HFFc6 (cell line): Measurements from ENCODE around the gene LPAR5. TPM values are rescaled to one million over a fixed set of nuclear protein-coding genes. Genes with fewer than 3 reads are reported as not detected.
A peak's percentile ranks its signal among the peaks of the same experiment; 100 is the strongest.

Source experiments
- DNase-seq: peaks from one replicate; pipeline ENCODE4 v3.0.0-alpha.2; 2018
- H3K27ac Mint-ChIP-seq: 2 replicates; pipeline ENCODE4 v1.8.0; 2020; ENCODE audit warnings: mild to moderate bottlenecking, mixed read lengths
- H3K27me3 Mint-ChIP-seq: 2 replicates; pipeline ENCODE4 v1.8.0; 2021; ENCODE audit warnings: mild to moderate bottlenecking, moderate library complexity, mixed read lengths; ENCODE audit not compliant: insufficient read depth
- H3K36me3 Mint-ChIP-seq: 2 replicates; pipeline ENCODE4 v1.8.0; 2021; ENCODE audit warnings: low read depth, mixed read lengths
- H3K4me1 Mint-ChIP-seq: 2 replicates; pipeline ENCODE4 v1.8.0; 2020; ENCODE audit warnings: low read depth, mixed read lengths
- H3K4me3 Mint-ChIP-seq: 2 replicates; pipeline ENCODE4 v1.8.0; 2020; ENCODE audit warnings: mild to moderate bottlenecking, moderate library complexity, mixed read lengths
- H3K9me3 Mint-ChIP-seq: 2 replicates; pipeline ENCODE4 v1.8.0; 2020; ENCODE audit warnings: mild to moderate bottlenecking, mixed read lengths
- total RNA-seq, 6 experiments: library from RNA; stranded (reverse); fragmentation: NEBNext Ultra II Directional; extraction: Animal tissue kit (Norgen Biotek cat#: 25700); gene quantifications; 2 replicates in 1 of 6; 3 replicates in 5 of 6; pipeline ENCODE4 v1.2.3, GENCODE V29; 2021
- TF ChIP-seq, protein P1 (sequence below): fragments of 200-600 bp; sonication (generic); IDR thresholded peaks from 2 replicates; pipeline ENCODE4 v1.5.0; 2021; ENCODE audit warnings: antibody characterized with exemption, mild to moderate bottlenecking

Gene LPAR5
- total RNA-seq, 6 experiments from 2014 or later, result not detected

DNA sequence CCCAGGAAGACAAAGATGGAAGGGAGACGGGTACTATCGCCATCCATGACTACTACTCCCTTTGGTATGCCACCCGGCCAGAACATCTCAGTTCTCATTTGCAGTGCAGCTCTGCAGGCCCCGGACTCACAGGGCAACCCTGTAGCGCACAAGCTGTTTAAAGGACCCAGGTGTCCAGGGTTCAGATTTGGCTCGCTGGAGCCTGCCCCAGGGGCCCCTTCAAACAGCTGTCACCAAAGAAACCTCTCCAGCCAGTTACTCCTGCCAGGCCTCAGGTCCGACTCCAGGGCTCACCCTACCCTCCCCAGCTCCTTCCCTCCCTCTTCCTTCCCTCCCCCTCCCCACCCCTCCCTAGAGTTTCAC is 23.1 kb downstream of the LPAR5 start:
- Mint-ChIP-seq H3K27me3 (no peaks in the 10 kb centered on the region; the same call in none of the 2 replicates), H3K27ac (peak overlapping the region; percentile 74), H3K4me3 (peak overlapping the region; percentile 65; the same call in 1 of the 2 replicates), H3K4me1 (peaks cover 29% of the 10 kb centered on the region), H3K9me3 (no peaks in the 10 kb centered on the region), H3K36me3 (no peaks in the 10 kb centered on the region)
- TF ChIP-seq, protein P1, sequence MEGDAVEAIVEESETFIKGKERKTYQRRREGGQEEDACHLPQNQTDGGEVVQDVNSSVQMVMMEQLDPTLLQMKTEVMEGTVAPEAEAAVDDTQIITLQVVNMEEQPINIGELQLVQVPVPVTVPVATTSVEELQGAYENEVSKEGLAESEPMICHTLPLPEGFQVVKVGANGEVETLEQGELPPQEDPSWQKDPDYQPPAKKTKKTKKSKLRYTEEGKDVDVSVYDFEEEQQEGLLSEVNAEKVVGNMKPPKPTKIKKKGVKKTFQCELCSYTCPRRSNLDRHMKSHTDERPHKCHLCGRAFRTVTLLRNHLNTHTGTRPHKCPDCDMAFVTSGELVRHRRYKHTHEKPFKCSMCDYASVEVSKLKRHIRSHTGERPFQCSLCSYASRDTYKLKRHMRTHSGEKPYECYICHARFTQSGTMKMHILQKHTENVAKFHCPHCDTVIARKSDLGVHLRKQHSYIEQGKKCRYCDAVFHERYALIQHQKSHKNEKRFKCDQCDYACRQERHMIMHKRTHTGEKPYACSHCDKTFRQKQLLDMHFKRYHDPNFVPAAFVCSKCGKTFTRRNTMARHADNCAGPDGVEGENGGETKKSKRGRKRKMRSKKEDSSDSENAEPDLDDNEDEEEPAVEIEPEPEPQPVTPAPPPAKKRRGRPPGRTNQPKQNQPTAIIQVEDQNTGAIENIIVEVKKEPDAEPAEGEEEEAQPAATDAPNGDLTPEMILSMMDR, result no peak
- peak; percentile 7 for DNase-seq

DNA sequence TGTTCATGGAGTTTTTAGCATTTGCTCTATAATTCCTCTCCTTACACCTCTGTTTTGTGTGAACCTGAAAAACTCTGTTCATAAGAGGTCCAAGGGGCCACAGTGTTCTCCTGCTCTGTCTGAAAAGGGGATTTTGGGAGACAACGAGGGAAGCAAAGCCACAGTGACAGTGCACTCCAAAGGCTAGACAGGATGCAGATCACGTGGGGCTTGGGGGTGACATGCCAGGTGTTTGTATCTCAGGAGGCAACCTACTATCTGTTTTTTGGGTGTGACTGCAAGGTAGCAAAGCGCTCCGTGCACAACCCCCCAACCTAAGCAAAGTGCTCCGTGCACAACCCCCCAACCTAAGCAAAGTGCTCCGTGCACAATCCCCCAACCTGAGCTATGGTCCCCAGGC is 23.5 kb downstream of the LPAR5 start:
- Mint-ChIP-seq H3K27ac (no peak overlapping the region; the same call in 1 of the 2 replicates), H3K27me3 (no peaks in the 10 kb centered on the region; the same call in 1 of the 2 replicates), H3K4me3 (no peak overlapping the region; the same call in 1 of the 2 replicates), H3K36me3 (no peaks in the 10 kb centered on the region), H3K9me3 (no peaks in the 10 kb centered on the region), H3K4me1 (peaks cover 29% of the 10 kb centered on the region)
- no peak for DNase-seq
- TF ChIP-seq, protein P1, result no peak

DNA sequence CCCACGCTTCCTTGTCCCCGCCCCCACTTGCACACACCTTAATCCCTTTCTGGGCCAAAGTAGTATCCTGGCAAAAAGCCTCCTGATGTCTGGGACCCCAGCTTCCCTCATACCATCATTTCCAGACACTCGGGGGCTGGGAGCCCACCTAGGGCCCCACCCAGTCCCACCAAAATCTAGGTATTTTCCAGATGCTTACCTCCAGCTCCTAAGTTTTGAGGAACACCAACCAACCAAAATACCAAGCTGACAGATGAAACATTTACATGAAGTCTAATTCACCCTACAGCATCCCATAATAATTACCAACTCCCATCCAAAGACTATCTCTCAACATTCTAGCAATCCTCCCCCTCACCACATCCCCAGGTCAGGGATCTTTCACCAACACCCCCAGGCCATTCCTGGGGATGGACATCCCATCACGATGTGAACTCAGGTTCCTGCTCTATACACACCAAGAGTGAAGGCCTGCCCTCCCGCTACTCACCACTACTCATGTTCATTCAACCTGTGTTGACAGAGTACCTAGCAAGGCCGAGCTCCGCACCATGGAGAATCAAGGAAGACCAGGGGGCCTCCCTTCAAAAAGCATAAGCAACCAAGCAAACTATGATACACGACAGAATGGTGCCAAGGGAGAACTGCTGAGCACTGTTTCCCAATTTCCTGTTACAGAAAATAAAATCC is 27.0 kb downstream of the LPAR5 start:
- Mint-ChIP-seq H3K4me1 (peaks cover 39% of the 10 kb centered on the region), H3K36me3 (peaks cover 17% of the 10 kb centered on the region), H3K4me3 (no peak overlapping the region), H3K9me3 (no peaks in the 10 kb centered on the region), H3K27me3 (no peaks in the 10 kb centered on the region; the same call in 1 of the 2 replicates), H3K27ac (no peak overlapping the region)
- TF ChIP-seq, protein P1, result peak; percentile 18; the same call in 1 of the 2 replicates
- DNase-seq, result no peak

DNA sequence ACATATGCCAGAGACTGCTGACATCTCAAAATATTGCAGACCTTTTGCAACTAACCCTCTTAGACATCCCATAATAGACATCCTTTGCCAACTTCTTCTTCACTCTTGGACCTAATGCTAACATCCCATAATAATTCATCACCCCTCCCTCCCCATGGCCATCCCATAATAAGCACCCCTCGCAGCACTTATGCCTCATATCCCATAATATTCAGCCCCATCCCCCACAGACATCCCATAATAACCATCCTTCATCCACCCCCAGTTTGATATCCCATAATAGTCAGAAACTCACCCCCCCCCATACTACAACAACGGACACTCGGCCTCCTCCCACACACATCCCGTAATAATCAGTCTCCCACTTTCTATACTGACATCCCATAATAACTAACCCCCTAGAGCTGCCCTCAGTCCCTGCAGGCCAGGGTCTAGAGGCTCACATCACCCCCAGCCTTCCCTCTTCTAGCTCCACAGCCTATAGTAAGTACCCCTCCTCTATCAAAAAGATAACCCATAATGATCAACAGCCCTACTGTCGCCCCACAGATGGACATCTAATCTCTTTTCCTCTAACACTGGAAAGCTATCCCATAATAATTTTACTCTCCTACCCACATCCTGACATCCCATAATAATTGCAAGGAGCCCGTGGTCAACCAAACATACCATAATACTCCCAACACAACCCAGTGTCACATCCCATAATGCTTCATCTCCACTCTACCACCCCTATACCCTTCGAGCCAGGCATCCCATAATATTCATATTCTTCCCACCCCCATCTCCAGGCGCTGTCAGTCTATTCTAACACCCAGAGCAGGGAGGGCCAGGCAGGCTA is 27.8 kb downstream of the LPAR5 start:
- TF ChIP-seq, protein P1, result no peak
- no peak overlapping the region for H3K27ac Mint-ChIP-seq
- no peaks in the 10 kb centered on the region; the same call in 1 of the 2 replicates for H3K27me3 Mint-ChIP-seq
- H3K4me1 Mint-ChIP-seq, result peaks cover 41% of the 10 kb centered on the region
- peak; percentile 29 for DNase-seq
- H3K9me3 Mint-ChIP-seq, result no peaks in the 10 kb centered on the region
- H3K4me3 Mint-ChIP-seq, result no peak overlapping the region
- H3K36me3 Mint-ChIP-seq, result peaks cover 20% of the 10 kb centered on the region

DNA sequence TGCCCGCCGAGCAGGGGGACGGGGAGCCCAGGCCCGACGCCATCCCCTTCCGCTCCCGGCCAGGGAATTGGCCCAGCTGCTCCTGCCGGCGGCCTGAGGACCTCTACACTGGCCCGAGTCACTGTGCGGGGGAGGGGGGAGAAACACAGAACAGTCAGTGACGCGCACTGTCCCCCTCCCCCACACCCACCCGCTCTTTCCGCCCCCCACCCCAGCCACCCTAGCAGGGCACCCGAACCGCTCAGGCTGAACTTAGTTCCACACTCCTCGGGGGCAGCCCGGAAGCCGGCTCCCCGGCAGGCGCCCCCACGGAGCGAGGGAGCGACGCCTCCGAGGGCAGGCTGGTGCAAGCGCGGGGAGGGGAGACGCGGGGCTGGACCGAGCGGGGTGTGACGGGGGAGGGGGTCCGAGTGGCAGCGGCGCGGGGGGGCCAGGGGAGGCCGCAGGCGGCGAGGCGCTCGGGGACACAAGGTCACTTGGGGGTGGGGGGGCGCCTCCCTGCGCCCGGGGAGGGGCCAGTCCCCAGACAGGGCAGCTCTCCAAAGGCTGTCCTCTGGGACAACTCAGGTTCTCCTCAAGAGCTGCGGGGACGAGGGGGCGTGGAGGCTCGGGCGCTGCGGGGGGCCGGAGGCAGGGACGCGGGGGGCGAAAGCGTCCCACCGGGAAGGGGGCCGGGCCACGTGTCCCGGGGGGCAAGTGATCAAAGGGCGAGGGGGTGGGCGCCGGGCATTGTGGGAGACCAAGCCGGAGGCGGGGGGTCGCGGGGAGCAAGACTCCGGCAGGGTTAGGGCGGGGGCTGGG is 29.2 kb downstream of the LPAR5 start:
- Mint-ChIP-seq H3K4me1 (peaks cover 39% of the 10 kb centered on the region), H3K36me3 (peaks cover 29% of the 10 kb centered on the region), H3K27me3 (no peaks in the 10 kb centered on the region; the same call in 1 of the 2 replicates), H3K27ac (peak overlapping the region; percentile 70; the same call in 1 of the 2 replicates), H3K4me3 (no peak overlapping the region; the same call in 1 of the 2 replicates), H3K9me3 (no peaks in the 10 kb centered on the region)
- no peak for DNase-seq
- TF ChIP-seq, protein P1, result no peak
